GM21423 (cell line): ENCODE data around the gene LRRFIP1.

ENCODE experiments used
- ATAC-seq: cut with Tn5 transposase; IDR thresholded peaks from one replicate; pipeline ENCODE4 v1.9.1; 2021; ENCODE audit warnings: mild to moderate bottlenecking, moderate library complexity; ENCODE audit not compliant: unreplicated experiment

The LRRFIP1 gene

DNA sequence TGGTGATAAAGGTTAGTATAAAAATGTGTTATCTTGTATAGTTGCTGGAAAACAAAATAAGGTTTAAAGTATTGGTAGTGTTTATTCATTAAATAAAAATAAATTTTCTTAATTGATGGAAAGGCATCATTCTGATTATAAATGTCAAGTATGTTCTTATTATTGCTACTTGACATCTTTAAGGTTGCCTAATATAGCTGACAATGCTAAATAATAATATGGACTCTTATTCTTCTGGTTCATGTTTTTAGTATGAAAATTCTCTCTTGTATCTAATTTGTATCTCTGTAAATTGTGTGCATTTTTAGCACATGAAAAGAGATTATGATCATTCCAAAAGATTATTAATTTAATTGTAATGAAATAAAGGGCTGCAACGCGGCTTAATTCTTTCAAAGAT lies 196.2 kb downstream of the LRRFIP1 start:
- ATAC-seq: no peak

DNA sequence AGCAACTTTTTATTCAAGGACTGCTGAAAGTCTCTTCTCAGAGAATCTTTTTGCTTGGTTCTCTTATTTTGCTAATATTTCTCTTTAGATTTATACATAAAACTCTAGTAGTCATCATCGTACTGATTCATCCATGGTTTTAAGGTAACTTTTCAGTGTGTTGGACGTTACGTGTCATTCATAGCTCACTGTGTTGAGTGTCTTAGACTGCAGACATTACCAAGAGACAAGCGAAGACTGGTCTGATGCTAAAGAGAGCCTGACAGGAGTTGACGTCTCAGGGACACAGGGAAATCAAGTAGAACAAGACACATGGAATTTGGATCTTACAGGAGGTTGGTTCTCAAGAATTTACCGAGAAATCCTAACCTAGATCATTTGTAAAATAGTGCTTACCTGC lies 196.7 kb downstream of the LRRFIP1 start:
- no peak for ATAC-seq

DNA sequence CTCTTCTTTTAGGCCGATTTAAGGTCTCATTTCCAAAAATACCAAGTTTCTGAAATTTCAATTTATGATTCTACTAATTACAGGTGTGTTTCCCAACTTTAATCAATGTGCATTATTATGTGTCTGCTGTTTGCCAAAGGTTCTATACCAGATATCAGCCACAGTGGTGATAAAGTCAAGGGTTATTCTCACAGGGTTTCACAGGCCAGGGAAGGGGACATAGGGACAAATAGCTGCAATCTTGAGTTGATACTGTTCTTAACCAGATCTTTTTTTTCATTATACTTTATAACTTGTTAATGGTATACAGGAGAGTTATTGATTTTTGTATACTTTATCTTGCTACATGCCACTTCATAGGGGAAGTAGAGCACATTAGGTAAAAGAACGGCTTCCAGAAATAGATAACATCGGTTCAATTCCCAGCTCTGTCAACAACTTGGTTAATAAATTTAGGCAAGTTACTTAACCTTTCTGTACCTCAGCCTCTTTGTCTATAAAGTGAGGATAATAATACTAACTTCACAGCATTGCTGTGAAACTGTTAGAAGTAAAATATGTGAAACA lies 200.1 kb downstream of the LRRFIP1 start:
- no peak for ATAC-seq
